ENCODE measurements around the gene C19orf47.
A peak's percentile ranks its signal among the peaks of the same experiment; 100 is the strongest.
"Not testable (repeated sequence)": the region's sequence is repeated elsewhere in the genome, so short reads cannot be mapped to it uniquely, and the experiment has no call there.

The C19orf47 gene

GRCh38 chr19:40376286-40376862 lies 28.2 kb upstream of the C19orf47 start:
- DNase-seq: no peak

GRCh38 chr19:40374084-40374483 lies 25.9 kb upstream of the C19orf47 start:
- no peak for DNase-seq

- no peak for DNase-seq
Measured at GRCh38 chr19:40371802-40372122, 23.6 kb upstream of the C19orf47 start.

GRCh38 chr19:40370997-40371801 lies 23.0 kb upstream of the C19orf47 start:
- no peak for DNase-seq

GRCh38 chr19:40370253-40370652 lies 22.1 kb upstream of the C19orf47 start:
- DNase-seq: not testable (repeated sequence)

- no peak for DNase-seq
Measured at GRCh38 chr19:40369797-40370196, 21.6 kb upstream of the C19orf47 start.

GRCh38 chr19:40367577-40368434 lies 19.6 kb upstream of the C19orf47 start:
- no peak for DNase-seq

- no peak for DNase-seq
Measured at GRCh38 chr19:40366697-40367561, 18.7 kb upstream of the C19orf47 start.

- DNase-seq: peak; percentile 41 to 56
Measured at GRCh38 chr19:40365613-40366401, 17.6 kb upstream of the C19orf47 start.

GRCh38 chr19:40365010-40365409 lies 16.8 kb upstream of the C19orf47 start:
- DNase-seq: no peak

- peak in 1 of 2 donors; percentile 9 for DNase-seq
Measured at GRCh38 chr19:40363069-40363468, 14.9 kb upstream of the C19orf47 start.

- no peak for DNase-seq
Measured at GRCh38 chr19:40362160-40362559, 14.0 kb upstream of the C19orf47 start.

GRCh38 chr19:40360708-40361241 lies 12.6 kb upstream of the C19orf47 start:
- DNase-seq: peak in 1 of 2 donors; percentile 15

- no peak for DNase-seq
Measured at GRCh38 chr19:40360020-40360707, 12.0 kb upstream of the C19orf47 start.

GRCh38 chr19:40358773-40359172 lies 10.6 kb upstream of the C19orf47 start:
- DNase-seq: peak; percentile 11 to 57

GRCh38 chr19:40357640-40358039 lies 9.4 kb upstream of the C19orf47 start:
- DNase-seq: no peak

- DNase-seq: no peak
Measured at GRCh38 chr19:40356681-40357595, 8.7 kb upstream of the C19orf47 start.

- DNase-seq: no peak
Measured at GRCh38 chr19:40355975-40356680, 7.9 kb upstream of the C19orf47 start.

GRCh38 chr19:40348961-40349507 lies 837 bp upstream of the C19orf47 start:
- DNase-seq: peak; percentile 7 to 16

Measured in CD4-positive, alpha-beta T cell treated with Interferon alpha-2 for 1 hour (primary cell).